GM12891 (cell line): ENCODE measurements around the gene TSPAN4.

ENCODE experiments used
- DNase-seq: peaks from one replicate; pipeline ENCODE4 v3.0.0; 2011; ENCODE audit warnings: low spot score; ENCODE audit not compliant: insufficient read length
- FAIRE-seq: peaks from 2 replicates; lab custom pipeline; 2011; peaks lifted over from hg19 to GRCh38; lab: Jason Lieb, UNC
- PAX5 ChIP-seq: IDR thresholded peaks from 2 replicates; pipeline ENCODE4 v1.6.1; 2011; ENCODE audit warnings: low read length, moderate library complexity, mild to moderate bottlenecking; ENCODE audit not compliant: insufficient read depth, severe bottlenecking
- POLR2A ChIP-seq: IDR thresholded peaks from 2 replicates; pipeline ENCODE4 v1.6.1; 2011; ENCODE audit warnings: low read depth, low read length, control low read depth
- POLR2AphosphoS5 ChIP-seq: IDR thresholded peaks from 2 replicates; pipeline ENCODE4 v1.6.1; 2011; ENCODE audit warnings: low read depth, low read length, control low read depth
- POU2F2 ChIP-seq: IDR thresholded peaks from 2 replicates; pipeline ENCODE4 v1.6.1; 2011; ENCODE audit warnings: low read depth, mild to moderate bottlenecking, control low read depth, low read length, moderate library complexity
- SPI1 ChIP-seq: IDR thresholded peaks from 2 replicates; pipeline ENCODE4 v1.6.1; 2011; ENCODE audit warnings: low read depth, low read length, control low read depth
- TAF1 ChIP-seq: IDR thresholded peaks from 2 replicates; pipeline ENCODE4 v1.6.1; 2011; ENCODE audit warnings: low read depth, low read length, control low read depth

The TSPAN4 gene

DNA sequence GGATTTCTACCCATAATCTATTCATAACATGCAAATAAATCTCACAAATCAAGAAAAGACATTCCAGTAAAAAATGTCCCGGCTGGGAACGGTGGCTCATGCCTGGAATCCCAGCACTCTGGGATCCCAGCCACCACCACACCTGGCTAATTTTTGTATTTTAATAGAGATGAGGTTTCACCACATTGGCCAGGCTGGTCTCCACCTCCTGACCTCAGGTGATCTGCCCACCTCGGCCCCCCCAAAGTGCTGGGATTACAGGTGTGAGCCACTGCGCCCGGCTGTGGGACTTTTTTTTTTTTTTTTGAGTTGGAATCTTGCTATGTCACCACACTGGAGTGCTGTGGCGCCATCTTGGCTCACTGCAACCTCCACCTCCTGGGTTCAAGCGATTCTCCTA, 63.3 kb downstream of the TSPAN4 start:
- DNase-seq = no peak
- no peak for FAIRE-seq
- TF ChIP-seq PAX5 (no peak), SPI1 (no peak), POLR2AphosphoS5 (no peak), POLR2A (no peak), TAF1 (no peak), POU2F2 (no peak)

DNA sequence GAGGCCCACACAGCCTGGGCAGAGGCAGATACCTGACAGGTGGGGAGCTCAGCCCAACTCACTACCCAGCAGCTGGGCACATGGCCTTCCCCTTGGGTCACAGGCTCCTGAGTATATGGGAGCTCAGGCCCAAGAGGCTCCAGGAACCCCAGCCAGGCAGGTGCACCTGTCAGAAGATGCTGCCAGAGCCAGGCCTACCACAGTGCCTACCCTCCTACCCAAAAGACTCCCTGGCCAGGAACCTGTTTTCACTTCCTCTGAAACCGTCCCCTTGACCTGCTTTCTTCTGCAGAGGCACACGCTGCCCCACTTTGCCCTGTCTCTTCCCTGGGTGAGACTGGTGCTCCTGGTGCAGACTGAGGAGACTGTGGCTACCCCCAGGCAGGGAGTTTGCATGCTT, 65.0 kb downstream of the TSPAN4 start:
- FAIRE-seq = no peak
- no peak for DNase-seq
- peak; percentile 86 for TF ChIP-seq SPI1
- no peak for TF ChIP-seq POU2F2

DNA sequence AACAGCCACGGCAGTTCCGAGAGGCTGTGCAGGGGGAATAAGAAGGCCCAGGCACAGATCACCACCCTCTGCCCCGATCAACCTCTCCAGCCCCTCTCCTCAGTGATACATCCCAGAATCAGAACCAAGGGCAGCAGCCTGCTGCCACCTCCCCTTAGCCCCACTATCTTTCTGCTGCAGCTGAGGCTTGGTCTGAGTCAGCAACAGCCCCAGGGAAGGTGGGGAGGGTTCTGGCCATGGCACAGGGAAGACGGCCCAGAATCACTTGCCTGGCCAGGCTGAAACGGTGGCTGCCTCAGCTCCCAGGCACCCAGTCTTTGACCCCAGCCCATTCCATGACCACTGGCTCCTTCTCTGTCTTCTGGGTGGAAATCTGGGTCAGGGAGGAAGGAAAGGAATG, 65.6 kb downstream of the TSPAN4 start:
- no peak for FAIRE-seq
- no peak for DNase-seq
- TF ChIP-seq SPI1 = no peak
- no peak for TF ChIP-seq PAX5
- no peak for TF ChIP-seq TAF1
- TF ChIP-seq POLR2A = no peak
- TF ChIP-seq POLR2AphosphoS5 = no peak
- no peak for TF ChIP-seq POU2F2

DNA sequence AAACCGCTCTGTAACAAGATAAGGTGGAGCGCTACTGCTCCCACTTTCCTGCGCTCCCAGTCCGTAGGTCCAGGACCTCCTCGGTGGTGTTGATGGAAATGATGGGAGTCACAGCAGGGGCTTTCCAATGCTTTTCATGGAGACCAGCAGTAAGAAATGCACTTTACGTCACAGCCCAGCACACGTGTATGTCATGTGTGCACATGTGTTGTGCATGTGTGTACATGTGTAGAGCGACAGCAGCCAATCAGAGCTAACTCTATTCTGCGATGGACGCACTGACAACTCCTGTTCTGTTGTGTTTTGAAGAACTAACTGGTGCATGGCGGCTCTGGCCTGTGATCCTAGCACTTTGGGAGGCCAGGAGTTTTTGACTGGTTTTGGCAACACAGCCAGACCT, 66.8 kb downstream of the TSPAN4 start:
- FAIRE-seq = no peak
- TF ChIP-seq SPI1 = no peak
- no peak for TF ChIP-seq POU2F2
- no peak for TF ChIP-seq PAX5
- TF ChIP-seq POLR2A = no peak
- no peak for TF ChIP-seq POLR2AphosphoS5
- no peak for TF ChIP-seq TAF1

DNA sequence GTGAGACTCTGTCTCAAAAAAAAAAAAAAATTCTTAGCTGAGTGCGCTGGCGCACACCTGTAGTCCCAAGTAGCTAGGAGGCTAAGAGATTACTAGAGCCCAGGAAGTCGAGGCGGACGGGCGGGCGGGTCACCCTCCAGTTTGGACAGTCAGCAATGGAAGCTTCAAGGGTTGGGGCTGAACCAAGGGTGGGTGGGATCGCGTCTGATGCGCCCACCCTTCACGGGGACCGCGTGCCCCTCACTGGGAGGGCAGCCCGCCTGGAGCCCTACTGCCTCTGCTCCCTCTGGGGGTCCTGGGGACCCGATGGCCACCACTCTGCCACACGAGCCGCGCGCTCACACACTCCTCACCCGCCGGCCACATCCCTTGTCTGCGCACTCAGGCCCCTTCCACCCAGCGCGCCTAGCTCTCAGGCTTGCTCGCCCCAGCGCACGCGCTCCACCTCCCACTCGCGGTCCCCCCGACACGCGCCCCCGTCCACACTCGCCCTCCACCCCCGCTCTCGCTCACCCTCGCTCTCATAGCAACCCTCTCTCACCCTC, 67.5 kb downstream of the TSPAN4 start:
- FAIRE-seq = no peak
- TF ChIP-seq POU2F2 = no peak
- TF ChIP-seq PAX5 = no peak
- no peak for TF ChIP-seq POLR2A
- no peak for TF ChIP-seq POLR2AphosphoS5
- TF ChIP-seq SPI1 = no peak
- no peak for TF ChIP-seq TAF1
- DNase-seq = no peak

More for the DNA sequence above, 66.8 kb downstream of the TSPAN4 start:
- DNase-seq = no peak

DNA sequence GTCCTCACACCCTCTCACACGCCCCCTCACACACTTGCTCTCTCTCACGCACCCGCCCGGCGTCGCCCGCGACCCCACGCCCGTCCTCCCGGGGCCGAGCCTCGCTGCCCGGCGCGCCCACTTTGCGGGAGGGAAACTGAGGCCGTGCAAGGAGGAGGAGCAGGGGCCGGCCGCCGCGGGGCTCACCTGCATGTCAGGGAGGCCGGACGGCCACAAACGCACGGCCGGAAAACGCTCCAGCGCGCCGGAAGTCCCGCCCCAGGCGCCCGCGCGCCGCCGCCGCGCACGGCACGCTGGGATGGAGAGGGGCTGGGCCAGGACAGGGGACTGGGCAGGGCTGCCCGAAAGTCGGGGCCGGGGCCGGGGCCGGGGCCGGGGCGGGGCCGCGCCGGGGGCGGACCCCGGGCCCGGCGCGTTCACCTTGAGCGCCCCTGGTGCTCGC, 68.0 kb downstream of the TSPAN4 start, which contains the start of gene CHID1:
CHID1 (minus strand) TSS at position 222 of the 442 bp plus-strand sequence. CDS start 5,994 bp downstream, outside the sequence.
- DNase-seq (peak; percentile 99), FAIRE-seq (peak; percentile 89)
- TF ChIP-seq PAX5 (no peak), POLR2AphosphoS5 (no peak), POLR2A (0 out of 2 replicates have a peak, but pooled peaks have one; percentile 17)

DNA sequence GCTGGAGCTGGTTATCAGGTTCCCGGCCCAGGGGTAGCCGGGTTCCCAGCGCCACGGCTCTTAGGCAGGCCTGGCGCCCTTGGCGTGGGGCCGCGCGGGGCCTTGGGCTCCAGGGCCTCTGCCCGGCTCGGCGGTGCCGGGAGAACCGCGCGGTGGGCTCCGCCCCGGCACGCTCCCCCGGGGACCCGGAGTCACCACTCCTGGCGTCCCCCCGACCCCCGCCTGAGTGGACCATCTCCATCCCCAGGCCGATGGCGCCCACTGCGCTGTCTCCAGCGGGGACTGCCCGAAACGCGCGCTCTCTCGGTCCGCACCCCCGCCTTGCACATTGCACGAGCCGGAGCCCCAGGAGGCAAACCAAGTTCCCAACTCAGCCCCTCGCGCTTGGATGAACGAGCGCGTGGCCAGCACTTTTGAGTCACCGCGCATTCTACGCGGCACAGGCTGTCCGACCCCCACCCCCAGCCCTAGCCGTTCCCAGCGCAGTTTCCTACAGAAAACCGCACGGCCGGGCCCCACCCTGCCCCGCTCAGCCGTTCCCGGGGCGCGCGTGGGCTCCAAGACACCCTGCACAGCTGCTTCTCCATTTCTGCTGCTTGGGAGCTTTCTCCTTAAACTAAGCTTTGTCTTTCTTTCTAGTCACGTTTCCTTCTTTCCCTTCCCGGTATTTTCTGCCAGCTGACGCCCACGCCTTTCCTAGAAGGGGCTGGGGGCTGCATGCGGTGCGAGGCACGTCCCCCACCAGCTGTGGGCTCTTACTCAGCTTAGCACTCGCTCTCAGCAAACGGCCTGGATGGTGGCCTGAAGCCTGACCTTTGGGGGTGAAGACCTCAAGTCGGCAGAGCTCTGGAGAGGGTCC, 68.6 kb downstream of the TSPAN4 start:
- FAIRE-seq (peak; percentile 69), DNase-seq (no peak)
- TF ChIP-seq SPI1 (no peak), POLR2AphosphoS5 (peak; percentile 72; the same call in 1 of the 2 replicates), POU2F2 (no peak), POLR2A (peak; percentile 57), PAX5 (peak; percentile 6), TAF1 (peak; percentile 56)

DNA sequence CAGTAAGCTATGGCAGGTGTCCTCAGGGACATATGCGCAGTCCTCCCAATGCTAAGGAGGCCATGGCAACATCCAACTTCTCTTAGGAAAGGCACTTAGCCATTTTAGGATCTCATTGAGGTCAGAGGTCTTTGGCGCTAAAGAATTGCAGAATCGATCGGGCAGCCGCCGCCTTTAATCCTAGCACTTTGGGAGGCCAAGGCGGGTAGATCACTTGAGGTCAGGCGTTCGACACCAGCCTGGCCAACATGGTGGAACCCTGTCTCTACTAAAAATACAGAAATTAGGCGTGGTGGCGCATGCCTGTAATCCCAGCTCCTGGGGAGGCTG, 69.2 kb downstream of the TSPAN4 start:
- DNase-seq (no peak), FAIRE-seq (no peak)
- TF ChIP-seq TAF1 = no peak
- no peak for TF ChIP-seq POLR2AphosphoS5
- TF ChIP-seq POLR2A = no peak
- TF ChIP-seq POU2F2 = no peak
- TF ChIP-seq PAX5 = no peak
- TF ChIP-seq SPI1 = no peak

DNA sequence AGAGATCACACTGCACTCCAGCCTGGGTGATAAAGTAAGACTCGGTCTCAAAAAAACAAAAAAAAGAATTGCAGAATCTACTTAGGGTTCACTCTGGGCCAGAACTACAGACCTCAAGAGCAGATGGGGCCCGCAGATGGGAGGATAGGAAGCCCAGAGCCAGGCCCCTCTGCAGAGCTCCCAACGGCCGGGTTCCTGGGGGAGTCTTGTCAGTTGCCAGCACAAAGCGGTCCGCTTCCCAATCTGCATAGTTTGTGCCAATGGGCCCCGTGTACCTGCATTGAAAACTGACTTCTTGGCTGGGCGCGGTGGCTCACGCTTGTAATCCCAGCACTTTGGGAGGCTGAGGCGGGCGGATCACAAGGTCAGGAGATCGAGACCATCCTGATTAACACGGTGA, 69.6 kb downstream of the TSPAN4 start:
- DNase-seq (no peak), FAIRE-seq (no peak)
- TF ChIP-seq SPI1 = no peak
- no peak for TF ChIP-seq TAF1
- no peak for TF ChIP-seq PAX5
- TF ChIP-seq POLR2A = no peak
- no peak for TF ChIP-seq POU2F2
- TF ChIP-seq POLR2AphosphoS5 = no peak
